Activated T-cell treated with anti-CD3 and anti-CD28 coated beads, Interleukin-2, amount 50 U/mL, for 4 hours (primary cell): ENCODE data around the gene CDKN1A. TPM values are rescaled to one million over a fixed set of nuclear protein-coding genes. Genes with fewer than 3 reads are reported as not detected.

Experiments
- ATAC-seq, 2 donors: fragments of 200-7000 bp; cut with Tn5 transposase; one replicate each; pipeline ENCODE4 v1.10.0; 2021
- DNase-seq: peaks from one replicate; pipeline ENCODE4 v3.0.0-alpha.2; 2020
- H3K27me3 Mint-ChIP-seq: one replicate; pipeline ENCODE4 v1.8.0; 2021; ENCODE audit warnings: low read depth, mixed read lengths
- H3K36me3 Mint-ChIP-seq: one replicate; pipeline ENCODE4 v1.8.0; 2022; ENCODE audit warnings: mixed read lengths; ENCODE audit not compliant: insufficient read depth
- H3K4me1 Mint-ChIP-seq: one replicate; pipeline ENCODE4 v1.8.0; 2021; ENCODE audit warnings: low read depth, mixed read lengths
- H3K4me3 Mint-ChIP-seq: one replicate; pipeline ENCODE4 v1.8.0; 2021; ENCODE audit warnings: mild to moderate bottlenecking, moderate library complexity, mixed read lengths
- H3K9me3 Mint-ChIP-seq: one replicate; pipeline ENCODE4 v1.8.0; 2021; ENCODE audit warnings: mixed read lengths
- total RNA-seq, 3 donors: library from RNA; stranded (reverse); gene quantifications; one replicate each; pipeline ENCODE4 v1.2.1, GENCODE V29; 2021

The CDKN1A gene
- total RNA-seq, 3 donors from 2014 or later: 23.2 to 42.0 (median 28.3) TPM

DNA sequence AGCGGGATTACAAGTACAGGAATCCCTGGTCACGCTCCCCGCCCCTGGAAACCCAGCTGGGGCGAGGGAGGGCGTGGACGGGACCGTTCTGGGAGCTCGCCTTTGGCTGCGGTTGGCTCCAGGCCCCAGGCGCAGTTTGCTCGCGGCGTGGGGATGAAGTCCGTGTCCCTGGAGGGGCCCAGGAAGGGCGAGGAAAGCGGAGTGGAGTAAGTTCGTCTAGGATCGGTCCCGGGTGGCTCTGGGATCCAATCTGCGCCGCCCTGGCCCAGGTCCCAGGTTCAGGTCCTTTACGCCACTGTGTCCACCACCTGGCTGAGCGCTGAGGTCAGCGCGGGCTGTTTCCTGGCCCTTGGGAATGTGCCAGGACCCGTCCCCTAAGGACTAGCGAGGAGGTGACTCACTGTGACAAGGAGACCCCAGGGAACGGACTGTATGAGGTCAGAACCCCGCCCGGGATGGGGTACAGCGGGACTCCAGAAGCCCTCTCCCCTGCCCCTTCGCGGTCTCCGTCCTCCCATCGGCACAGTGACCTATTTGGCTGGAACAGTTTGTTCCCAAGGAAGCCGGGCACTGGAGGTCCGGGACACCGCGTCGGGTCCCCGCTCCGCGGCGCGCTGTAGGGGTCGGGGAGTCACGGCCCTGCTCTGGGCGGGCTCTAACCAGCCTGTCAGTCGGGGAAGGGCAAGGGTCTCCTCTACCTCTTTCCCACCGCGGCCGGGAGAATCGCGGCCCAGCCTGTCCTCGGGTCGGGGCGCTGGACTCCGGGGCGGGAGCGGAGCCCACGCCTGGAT is 724 bp downstream of the CDKN1A start:
- Mint-ChIP-seq H3K27me3 (no peaks in the 10 kb centered on the region), H3K9me3 (no peaks in the 10 kb centered on the region), H3K4me3 (peak overlapping the region; percentile 93), H3K4me1 (peaks cover 49% of the 10 kb centered on the region), H3K36me3 (peaks cover 1% of the 10 kb centered on the region)
- no peak for ATAC-seq
- peak; percentile 15 for DNase-seq

- no peaks in the 10 kb centered on the region for H3K27me3 Mint-ChIP-seq
- DNase-seq: peak; percentile 61
- peak overlapping the region; percentile 49 for H3K4me3 Mint-ChIP-seq
- peaks cover 12% of the 10 kb centered on the region for H3K36me3 Mint-ChIP-seq
- H3K4me1 Mint-ChIP-seq: peaks cover 40% of the 10 kb centered on the region
- H3K9me3 Mint-ChIP-seq: no peaks in the 10 kb centered on the region
- ATAC-seq: peak; percentile 4 to 12
These were observed 4.0 kb downstream of the CDKN1A start for GRCh38 chr6:36682328-36683144.

GRCh38 chr6:36683145-36683655 is 4.7 kb downstream of the CDKN1A start:
- Mint-ChIP-seq H3K36me3 (peaks cover 12% of the 10 kb centered on the region), H3K27me3 (no peaks in the 10 kb centered on the region), H3K4me3 (peak overlapping the region; percentile 49), H3K4me1 (peaks cover 35% of the 10 kb centered on the region), H3K9me3 (no peaks in the 10 kb centered on the region)
- ATAC-seq (no peak), DNase-seq (no peak)

- DNase-seq (no peak), ATAC-seq (no peak)
- H3K27me3 Mint-ChIP-seq: no peaks in the 10 kb centered on the region
- H3K4me3 Mint-ChIP-seq: no peak overlapping the region
- H3K4me1 Mint-ChIP-seq: peaks cover 30% of the 10 kb centered on the region
- H3K9me3 Mint-ChIP-seq: no peaks in the 10 kb centered on the region
- H3K36me3 Mint-ChIP-seq: peaks cover 12% of the 10 kb centered on the region
These were observed 5.3 kb downstream of the CDKN1A start for GRCh38 chr6:36683656-36684446.

GRCh38 chr6:36684447-36684812 is 5.9 kb downstream of the CDKN1A start:
- ATAC-seq (no peak), DNase-seq (no peak)
- Mint-ChIP-seq H3K4me1 (peaks cover 30% of the 10 kb centered on the region), H3K4me3 (no peak overlapping the region), H3K9me3 (no peaks in the 10 kb centered on the region), H3K36me3 (peaks cover 12% of the 10 kb centered on the region), H3K27me3 (no peaks in the 10 kb centered on the region)

DNA sequence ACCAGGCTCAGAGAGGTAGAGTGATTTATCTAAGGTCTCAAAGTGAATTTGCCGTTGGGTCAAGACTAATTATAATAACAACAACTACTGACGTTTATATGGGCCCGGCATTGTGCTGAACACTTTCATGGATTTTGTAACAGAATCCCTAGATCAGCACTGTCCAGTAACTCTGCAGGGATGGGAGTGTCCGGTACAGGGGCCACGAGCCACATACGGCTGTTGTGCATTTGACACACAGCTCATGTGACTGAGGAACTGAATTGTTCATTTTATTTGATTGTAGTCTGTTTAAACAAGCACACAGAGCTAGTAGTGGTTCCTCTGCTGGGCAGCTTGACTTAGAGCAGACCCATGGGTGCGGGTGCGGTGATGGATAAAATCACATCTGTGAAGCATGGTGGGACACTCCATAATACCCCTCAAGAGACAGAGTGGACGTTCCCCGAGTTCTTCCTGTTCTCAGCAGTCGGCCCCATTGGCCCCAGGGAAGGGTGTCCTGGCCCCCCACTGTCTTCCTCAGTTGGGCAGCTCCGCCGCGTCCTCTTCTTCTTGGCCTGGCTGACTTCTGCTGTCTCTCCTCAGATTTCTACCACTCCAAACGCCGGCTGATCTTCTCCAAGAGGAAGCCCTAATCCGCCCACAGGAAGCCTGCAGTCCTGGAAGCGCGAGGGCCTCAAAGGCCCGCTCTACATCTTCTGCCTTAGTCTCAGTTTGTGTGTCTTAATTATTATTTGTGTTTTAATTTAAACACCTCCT is 6.8 kb downstream of the CDKN1A start:
- ATAC-seq (no peak), DNase-seq (no peak)
- Mint-ChIP-seq H3K36me3 (peaks cover 12% of the 10 kb centered on the region), H3K9me3 (no peaks in the 10 kb centered on the region), H3K4me1 (peaks cover 30% of the 10 kb centered on the region), H3K4me3 (no peak overlapping the region), H3K27me3 (no peaks in the 10 kb centered on the region)

- no peak for ATAC-seq
- peaks cover 25% of the 10 kb centered on the region for H3K4me1 Mint-ChIP-seq
- no peaks in the 10 kb centered on the region for H3K27me3 Mint-ChIP-seq
- H3K4me3 Mint-ChIP-seq: no peak overlapping the region
- H3K36me3 Mint-ChIP-seq: peaks cover 12% of the 10 kb centered on the region
- DNase-seq: no peak
- H3K9me3 Mint-ChIP-seq: no peaks in the 10 kb centered on the region
These were observed 7.6 kb downstream of the CDKN1A start for GRCh38 chr6:36685926-36686667.

DNA sequence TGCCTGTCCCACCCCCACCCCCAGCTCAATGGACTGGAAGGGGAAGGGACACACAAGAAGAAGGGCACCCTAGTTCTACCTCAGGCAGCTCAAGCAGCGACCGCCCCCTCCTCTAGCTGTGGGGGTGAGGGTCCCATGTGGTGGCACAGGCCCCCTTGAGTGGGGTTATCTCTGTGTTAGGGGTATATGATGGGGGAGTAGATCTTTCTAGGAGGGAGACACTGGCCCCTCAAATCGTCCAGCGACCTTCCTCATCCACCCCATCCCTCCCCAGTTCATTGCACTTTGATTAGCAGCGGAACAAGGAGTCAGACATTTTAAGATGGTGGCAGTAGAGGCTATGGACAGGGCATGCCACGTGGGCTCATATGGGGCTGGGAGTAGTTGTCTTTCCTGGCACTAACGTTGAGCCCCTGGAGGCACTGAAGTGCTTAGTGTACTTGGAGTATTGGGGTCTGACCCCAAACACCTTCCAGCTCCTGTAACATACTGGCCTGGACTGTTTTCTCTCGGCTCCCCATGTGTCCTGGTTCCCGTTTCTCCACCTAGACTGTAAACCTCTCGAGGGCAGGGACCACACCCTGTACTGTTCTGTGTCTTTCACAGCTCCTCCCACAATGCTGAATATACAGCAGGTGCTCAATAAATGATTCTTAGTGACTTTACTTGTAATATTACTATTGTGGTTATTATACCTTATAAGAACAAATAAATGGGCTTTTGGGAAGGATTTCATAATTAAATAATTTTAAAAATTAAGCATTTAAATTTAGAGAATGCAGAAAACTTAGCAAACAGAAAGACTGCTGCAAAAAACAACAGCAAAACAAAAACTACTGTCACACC is 8.4 kb downstream of the CDKN1A start:
- Mint-ChIP-seq H3K4me1 (peaks cover 28% of the 10 kb centered on the region), H3K9me3 (no peaks in the 10 kb centered on the region), H3K27me3 (no peaks in the 10 kb centered on the region), H3K36me3 (peaks cover 12% of the 10 kb centered on the region), H3K4me3 (no peak overlapping the region)
- DNase-seq (no peak), ATAC-seq (no peak)

GRCh38 chr6:36688063-36688738 is 9.7 kb downstream of the CDKN1A start:
- Mint-ChIP-seq H3K27me3 (no peaks in the 10 kb centered on the region), H3K4me3 (no peak overlapping the region), H3K4me1 (peaks cover 28% of the 10 kb centered on the region), H3K9me3 (no peaks in the 10 kb centered on the region), H3K36me3 (peaks cover 12% of the 10 kb centered on the region)
- DNase-seq (no peak), ATAC-seq (no peak)

- Mint-ChIP-seq H3K27me3 (no peaks in the 10 kb centered on the region), H3K36me3 (peaks cover 11% of the 10 kb centered on the region), H3K9me3 (no peaks in the 10 kb centered on the region), H3K4me3 (no peak overlapping the region), H3K4me1 (peaks cover 26% of the 10 kb centered on the region)
- DNase-seq (no peak), ATAC-seq (no peak)
These were observed 10.2 kb downstream of the CDKN1A start for GRCh38 chr6:36688739-36689075.

GRCh38 chr6:36691011-36691410 is 12.5 kb downstream of the CDKN1A start:
- H3K9me3 Mint-ChIP-seq: no peaks in the 10 kb centered on the region
- no peak overlapping the region for H3K4me3 Mint-ChIP-seq
- ATAC-seq (peak in 1 of 2 donors; percentile 26), DNase-seq (no peak)
- H3K36me3 Mint-ChIP-seq: peaks cover 3% of the 10 kb centered on the region
- H3K4me1 Mint-ChIP-seq: peaks cover 32% of the 10 kb centered on the region
- H3K27me3 Mint-ChIP-seq: no peaks in the 10 kb centered on the region

- Mint-ChIP-seq H3K27me3 (no peaks in the 10 kb centered on the region), H3K4me3 (no peak overlapping the region), H3K4me1 (peaks cover 36% of the 10 kb centered on the region), H3K36me3 (peaks cover 2% of the 10 kb centered on the region), H3K9me3 (no peaks in the 10 kb centered on the region)
- DNase-seq: no peak
- ATAC-seq: no peak
These were observed 13.1 kb downstream of the CDKN1A start for GRCh38 chr6:36691612-36692011.
